GM11168 (cell line): Measurements from ENCODE around the gene KMT2A.
"Not testable (repeated sequence)": the region's sequence is repeated elsewhere in the genome, so short reads cannot be mapped to it uniquely, and the experiment has no call there.

Source experiments
- in situ Hi-C: fragments of 300-500 bp; cut with MboI; formaldehyde crosslinking; loops from one replicate; pipeline ENCODE4 v1.12.0; 2022; ENCODE audit warnings: low sequenced_read_pairs; ENCODE audit not compliant: unreplicated experiment

Gene KMT2A

DNA sequence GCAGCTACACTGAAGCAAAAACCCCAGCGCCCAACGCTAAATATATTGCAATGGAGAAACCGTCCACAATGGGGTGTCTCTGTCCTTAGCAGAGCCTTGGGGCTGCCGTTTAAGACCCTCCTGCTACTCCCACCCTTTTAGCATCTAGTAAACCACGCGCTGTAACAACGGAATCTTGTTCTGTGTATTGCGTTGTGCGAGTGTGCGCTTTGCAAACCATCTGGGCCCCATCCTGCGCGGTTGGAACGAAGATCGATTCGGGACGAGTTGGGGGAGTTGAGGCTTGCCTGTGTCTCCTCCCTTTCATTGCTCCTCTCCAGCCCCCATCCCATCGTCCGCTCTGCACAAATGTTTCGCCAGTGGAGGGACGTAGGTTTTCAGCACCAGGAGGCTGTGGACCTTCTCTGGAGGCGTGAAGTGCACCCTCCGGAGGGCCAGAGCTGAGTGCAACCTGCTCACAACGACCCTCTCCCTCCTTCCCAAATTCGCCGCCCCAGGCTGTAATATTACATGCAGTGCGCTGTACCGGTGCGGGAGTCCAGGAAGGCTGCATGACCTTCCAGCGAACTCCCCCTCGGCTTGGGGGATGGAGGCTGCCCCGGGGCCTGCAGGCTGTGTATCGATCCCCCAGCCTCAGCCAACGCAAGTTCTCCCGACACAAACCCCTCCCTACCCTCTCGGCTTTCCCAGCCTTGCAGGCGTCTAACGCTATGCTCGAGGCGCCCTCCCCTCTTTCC is 1.6 kb upstream of the KMT2A start:
- in situ Hi-C loops = no loop called here

DNA sequence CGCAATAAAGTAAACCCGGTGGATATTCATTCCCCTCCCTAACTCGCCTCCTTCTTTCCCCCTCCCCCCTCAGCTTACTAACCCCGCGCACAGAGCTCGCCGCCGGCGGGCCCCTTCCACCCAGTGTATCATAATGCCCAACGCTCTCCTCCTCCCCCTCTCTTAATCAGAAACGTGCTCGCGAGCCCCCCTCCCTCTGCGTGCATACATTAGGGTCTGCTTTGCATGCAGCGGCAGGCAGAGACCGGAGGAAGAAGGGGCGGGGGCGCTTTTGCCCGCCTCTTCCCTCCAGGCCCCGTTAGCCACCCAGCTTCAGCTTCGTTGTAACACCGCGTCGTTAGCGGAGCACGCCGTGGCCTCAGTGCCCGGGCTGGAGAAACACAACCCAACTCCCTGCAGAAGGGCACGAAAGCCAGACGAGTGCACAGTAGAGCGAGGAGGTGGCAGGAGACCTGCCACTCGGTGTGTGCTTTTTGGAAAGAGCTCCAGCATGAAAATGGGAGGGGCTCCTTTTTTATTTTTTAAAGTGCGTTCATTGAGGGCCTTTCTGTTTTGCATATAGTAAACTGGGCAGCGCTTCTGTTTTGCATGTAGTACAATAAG is 901 bp upstream of the KMT2A start:
- in situ Hi-C loops = no loop called here

DNA sequence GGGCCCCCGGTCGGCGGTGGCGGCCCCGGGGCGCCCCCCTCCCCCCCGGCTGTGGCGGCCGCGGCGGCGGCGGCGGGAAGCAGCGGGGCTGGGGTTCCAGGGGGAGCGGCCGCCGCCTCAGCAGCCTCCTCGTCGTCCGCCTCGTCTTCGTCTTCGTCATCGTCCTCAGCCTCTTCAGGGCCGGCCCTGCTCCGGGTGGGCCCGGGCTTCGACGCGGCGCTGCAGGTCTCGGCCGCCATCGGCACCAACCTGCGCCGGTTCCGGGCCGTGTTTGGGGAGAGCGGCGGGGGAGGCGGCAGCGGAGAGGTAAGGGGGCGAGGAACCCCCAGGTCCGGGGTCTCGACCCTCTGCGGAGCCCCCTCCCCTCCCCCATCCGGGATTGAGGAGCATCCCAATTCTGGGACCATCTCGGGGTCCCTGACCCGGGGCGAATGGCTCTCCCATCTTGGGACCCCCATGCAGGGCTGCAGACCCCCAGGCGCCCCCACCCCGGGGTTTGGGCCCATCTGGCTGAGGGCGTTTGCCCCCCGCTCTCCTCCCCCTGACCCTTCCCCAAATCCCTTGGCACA is 431 bp downstream of the KMT2A start:
- in situ Hi-C loops = no loop called here

DNA sequence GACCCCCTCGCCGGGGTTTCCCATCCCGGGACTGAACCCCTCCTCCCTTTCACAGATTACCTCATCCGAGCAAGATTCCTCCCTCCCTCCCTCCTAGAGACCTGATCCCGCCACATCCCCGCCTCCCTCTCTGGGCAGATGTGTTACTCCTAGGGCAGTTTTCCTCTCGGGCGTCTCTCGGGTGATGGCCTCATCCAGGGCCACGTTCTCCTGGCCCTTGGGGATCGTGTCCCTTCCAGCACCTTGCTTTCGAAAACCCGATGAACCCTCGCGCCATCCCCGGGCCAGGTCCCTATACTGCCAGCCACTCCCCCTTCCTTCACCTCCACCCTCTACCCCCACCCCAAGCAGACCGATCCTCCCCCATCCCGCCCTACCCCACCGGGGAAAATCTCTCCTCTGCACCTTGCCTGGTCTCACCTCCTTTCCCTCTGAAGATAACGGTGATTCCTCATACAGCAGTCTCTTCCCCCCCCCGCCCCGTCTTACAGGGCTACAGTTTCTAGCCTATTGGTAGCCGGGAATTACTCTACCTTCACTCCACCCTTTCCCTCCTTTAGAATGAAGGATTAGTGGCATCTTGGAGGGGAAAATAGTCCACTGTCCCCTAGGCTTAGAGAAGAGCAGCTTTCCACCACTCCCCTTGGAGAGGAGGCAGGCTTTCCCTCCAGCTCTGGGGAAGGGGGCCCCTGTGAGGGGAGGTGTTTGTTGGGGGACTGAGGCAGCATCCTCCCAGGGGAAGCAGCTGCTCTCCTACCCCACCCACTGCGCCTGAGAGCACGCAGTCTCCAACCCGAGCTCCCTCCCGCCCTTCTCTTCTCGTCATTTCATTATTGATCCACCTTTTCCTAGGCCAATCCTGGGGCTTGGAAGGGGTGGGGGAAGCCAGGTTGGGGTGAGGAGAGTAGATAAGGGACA is 1.2 kb downstream of the KMT2A start:
- in situ Hi-C loops = no loop called here

DNA sequence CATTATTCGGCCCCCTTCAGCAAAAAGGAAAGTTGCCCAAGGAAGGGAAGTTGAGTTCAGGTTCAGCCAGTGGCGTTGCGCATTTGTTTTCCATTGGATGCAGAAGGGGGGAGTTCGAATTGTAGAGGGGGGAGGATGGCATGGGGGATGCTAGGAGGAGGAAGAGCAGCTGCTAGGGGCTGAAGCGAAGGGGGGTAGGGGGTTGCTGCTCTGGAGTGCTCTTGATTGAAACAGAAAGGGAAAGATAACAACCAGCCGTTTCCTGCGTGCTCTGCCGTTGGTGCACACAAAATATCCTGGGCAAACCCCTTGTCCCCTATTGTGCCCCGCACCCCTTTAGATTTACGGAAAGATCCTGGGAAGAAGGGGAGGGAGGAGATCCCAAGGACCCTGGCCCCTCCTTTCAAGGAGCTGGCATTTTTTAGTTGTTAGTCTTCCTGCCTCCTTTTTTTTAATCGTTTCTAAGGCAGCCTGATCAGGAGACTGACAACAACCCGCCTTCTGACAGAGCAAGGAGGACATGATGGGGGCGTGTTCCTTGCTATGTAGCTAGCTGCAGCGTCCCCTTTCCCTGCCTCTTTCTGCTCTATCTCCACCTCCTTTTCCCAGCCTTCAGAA is 2.1 kb downstream of the KMT2A start:
- in situ Hi-C loops = no loop called here

DNA sequence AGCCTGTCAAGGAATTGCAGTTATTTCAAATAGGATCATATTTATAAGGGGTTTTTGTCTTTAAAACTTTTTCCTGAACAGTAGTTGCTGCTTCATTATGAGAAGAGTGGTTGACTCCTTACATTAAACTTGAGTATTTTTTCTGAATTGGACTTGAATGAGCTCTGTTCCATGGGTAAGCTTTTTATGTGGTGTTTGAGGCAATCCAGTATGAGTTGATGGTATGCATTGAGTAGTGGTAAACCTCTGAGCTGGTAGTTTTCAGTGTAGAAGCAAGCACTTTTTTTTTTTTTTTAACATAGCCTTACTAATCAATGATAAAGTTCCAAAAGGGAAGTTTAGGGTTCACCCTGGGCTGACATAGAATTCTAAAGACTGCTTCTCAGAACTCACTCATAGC is 3.4 kb downstream of the KMT2A start:
- in situ Hi-C loops = no loop called here

DNA sequence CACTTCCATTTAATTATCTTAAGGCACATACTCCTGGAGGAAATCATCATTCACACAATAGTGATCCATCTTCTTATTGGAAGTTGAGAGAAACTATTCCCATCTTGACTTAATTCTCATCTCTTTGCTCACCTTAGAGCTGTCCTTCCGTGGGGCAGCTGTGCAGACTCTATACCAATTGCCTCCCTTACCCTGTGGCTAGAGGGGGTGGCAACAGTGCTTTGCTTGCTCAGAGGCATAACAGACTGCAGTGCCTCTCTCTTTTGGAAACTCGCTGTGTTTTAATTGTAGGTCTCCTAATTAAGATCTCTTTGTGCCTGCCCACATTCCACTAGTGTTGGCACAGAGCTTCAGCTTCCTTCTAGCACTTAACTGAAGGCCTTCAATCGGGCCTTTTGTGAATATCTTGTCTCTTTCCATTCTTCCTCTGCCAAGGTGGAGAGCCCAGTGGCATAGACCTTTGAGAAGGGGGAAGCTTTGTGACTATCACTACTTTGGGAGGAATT is 5.5 kb downstream of the KMT2A start:
- in situ Hi-C loops = no loop called here

DNA sequence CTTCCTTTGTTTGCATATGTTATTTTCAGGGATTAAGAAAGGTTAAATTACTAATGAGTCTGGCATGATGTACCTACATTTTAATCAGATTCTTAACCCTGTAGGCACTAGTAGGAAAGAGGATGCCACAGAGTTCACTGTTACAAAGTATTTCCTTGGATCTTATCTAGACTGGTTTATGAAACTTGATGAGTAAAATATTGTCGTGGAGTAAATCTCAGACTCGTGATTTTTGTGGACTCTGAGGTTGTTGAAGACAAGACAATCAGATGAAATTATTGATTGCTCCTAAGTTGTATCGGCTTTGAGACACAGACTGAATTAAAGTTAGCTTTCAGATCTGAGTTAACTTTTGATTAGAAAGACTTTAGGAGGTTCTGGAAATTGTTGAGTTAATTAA is 6.0 kb downstream of the KMT2A start:
- in situ Hi-C loops = no loop called here

DNA sequence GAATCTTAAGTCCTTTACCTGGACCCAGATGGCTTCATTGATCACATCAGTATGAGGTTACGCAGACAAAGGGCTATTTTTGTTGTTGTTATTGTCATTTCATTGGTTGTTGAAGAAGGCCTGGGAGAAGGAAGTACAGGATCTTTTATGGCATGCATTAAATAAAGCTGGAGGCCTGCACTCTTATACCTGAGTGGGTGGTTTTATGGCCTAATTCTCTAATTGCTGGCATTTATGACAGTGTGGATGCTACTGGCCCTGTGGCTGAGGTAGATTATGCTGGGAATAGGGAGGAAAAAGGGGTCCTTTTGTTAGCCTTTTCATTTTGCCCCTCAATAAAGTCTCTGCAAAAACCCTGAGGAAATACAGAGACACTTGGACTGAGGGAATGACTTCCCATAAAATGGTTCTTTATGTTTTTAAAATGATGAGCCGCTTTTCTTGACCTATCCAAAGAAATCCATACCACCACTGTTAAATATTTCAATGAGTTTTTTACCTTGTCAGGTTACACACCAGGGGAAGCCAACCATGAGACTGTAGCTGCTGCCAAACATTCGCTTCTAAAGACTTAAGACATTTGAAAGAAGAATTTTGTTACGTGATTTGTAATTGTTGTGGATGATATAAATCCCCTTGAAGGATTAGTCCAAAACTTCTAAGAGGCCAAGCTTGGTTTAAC is 6.8 kb downstream of the KMT2A start:
- in situ Hi-C loops = no loop called here

DNA sequence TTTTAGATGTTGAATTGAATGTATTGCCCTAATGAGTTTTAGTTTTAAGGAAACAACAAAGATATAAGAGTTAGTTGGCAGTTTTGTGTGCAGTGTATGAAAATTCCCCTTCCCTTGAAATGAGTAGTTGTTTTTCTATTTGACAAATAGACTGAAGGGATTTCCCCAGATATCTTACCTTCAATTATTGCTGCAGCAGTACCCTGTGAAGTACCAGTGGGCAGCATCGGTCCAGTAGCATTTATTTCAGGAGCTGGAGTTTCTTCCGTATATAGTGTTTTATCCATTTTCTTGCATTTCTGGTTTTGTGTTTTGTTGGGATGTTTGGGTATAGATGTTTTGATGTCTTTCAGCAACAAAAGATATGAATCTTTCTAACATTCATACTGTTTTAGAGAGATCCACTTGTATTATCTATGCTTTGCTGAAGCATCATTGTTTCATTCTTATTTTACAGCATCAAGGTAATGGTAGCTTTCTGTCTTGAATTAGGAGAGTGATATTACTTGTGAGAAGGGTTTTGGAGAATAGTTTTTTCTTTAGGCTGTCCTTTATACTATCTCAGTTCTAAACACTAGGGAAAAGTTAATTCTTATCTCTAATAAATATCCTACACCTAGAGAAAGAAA is 7.4 kb downstream of the KMT2A start:
- in situ Hi-C loops = no loop called here

DNA sequence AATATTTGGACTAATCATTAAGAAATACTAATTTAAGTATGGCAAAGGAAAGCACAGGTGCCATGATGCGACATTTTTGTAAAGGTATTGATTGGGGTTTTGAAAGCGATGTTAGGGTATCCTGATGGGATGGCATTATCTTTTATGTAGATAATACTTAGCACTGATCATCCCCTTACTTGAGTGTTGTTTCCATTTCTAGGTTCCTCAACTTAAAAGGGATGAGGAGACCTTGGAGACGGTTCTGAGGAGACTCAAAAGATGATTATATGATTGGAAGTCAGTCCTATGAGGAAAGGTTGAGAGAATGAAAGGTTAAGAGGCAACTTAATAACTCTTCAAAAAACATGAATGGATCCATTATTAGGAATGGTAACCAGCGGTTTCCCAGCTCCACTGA is 11.1 kb downstream of the KMT2A start:
- in situ Hi-C loops = no loop called here

DNA sequence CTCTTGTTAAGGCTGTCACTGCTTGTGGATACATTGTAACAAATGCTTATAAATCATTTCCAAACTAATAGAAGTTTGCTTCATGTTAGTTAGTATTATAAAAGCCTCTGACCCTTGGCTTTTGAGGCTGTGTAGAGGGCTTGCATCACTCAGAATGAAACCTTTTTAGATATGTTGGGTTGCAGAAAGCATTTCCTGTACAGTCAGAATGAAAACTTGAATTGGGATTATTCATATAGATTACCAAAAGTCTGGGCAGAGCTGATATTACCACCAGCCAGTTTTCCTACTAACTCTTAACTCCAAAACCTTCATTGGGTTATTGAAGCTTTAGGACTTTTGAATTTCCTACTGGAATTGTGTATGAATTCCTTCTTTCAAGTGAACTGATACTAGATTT is 12.0 kb downstream of the KMT2A start:
- in situ Hi-C loops = no loop called here

DNA sequence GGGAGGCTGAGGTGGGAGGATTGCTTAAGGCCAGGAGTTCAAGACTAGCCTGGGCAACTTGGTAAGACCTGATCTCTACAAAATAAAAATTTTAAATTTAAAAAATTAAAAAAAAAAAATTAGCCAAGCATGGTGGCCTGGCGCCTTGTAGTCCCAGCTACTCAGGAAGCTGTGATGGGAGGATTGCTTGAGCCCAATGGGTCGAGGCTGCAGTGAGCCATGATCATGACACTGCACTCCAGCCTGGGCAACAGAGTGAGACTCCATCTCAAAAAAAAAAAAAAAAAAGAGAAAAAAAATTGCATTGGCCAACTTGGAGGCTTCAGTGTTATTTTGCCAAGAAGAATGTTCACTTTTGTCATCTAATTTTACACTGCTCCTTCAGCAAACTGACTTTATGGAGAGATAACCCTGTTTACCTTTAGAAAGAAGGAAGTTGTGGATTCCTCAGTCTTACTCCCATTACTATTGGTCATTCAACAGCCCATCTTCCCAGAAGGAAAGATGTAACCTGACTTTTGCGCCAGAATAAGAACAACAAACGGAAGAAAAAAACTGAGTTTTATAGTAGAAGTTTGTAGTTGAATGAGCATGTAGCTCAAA is 13.1 kb downstream of the KMT2A start:
- in situ Hi-C loops = no loop called here

DNA sequence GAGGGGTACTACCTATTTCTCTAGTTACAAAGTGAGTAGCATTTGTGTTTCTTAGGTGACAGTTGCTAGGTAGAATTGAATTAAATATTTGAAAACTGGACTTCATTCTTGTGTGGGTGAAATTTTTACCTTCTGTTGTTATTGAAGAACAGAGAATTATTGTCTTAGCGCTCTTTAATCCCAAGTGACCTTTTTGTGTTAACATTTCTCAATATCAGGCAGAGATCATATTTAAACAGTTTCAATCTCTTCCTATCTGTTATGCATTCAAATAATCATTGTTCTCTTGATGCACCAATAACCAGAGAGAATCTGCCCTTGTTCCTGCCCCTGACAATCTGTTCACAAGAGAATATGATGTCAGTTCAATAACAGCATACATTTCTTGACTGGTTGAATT is 14.2 kb downstream of the KMT2A start:
- in situ Hi-C loops = no loop called here

DNA sequence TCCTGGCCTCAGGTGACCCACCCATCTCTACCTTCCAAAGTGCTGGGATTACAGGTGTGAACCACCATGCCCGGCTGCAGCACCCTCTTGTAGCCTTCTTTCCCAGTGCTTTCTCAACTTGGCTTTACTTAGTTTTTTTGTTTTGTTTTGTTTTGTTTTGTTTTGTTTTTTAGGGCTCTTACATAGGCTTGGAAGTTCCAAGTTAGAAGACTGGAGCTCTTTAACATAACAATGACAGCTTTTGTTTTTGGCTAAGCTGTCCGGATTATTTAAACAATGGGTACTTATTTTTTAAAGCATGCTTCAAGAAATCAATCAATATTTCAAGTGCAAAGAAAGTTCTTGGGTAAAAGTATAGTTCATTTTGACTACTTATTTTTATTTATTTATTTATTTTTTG is 25.9 kb downstream of the KMT2A start:
- in situ Hi-C loops = no loop called here

DNA sequence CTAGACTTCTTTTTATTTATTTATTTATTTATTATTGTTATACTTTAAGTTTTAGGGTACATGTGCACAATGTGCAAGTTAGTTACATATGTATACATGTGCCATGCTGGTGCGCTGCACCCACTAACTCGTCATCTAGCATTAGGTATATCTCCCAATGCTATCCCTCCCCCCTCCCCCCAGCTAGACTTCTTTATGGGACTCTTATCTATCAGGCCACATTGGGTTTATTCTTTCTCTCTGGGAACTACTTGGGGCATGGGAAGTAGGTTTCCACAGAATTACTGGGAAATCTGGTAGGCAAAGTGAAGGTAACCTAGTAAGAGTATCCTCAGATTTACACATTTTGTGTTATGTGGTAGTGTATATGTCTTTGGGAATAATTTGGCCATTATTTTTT is 32.7 kb downstream of the KMT2A start:
- in situ Hi-C loops = not testable (repeated sequence)

DNA sequence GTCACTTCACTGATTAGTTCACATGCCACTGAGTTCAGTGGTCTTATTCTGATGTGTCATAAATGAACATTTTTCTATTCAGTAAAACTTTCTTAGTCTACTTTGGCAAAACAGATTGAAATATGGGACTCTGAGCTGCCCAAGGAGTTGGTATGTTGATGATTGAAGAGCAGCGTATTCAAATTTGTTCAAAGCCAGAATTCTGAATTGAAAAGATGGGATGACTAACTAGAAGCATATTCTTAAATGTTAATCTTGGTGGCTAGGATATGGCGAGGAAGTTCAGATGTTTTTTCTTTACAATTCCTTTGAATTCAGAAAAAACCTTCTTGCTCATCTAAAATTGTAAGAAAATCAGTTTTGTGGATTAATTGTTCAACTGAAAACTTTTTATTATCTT is 34.7 kb downstream of the KMT2A start:
- in situ Hi-C loops = no loop called here

DNA sequence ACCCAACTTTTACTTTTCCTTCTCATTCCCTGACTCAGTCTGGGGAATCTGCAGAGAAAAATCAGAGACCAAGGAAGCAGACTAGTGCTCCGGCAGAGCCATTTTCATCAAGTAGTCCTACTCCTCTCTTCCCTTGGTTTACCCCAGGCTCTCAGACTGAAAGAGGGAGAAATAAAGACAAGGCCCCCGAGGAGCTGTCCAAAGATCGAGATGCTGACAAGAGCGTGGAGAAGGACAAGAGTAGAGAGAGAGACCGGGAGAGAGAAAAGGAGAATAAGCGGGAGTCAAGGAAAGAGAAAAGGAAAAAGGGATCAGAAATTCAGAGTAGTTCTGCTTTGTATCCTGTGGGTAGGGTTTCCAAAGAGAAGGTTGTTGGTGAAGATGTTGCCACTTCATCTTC is 37.2 kb downstream of the KMT2A start:
- in situ Hi-C loops = no loop called here

DNA sequence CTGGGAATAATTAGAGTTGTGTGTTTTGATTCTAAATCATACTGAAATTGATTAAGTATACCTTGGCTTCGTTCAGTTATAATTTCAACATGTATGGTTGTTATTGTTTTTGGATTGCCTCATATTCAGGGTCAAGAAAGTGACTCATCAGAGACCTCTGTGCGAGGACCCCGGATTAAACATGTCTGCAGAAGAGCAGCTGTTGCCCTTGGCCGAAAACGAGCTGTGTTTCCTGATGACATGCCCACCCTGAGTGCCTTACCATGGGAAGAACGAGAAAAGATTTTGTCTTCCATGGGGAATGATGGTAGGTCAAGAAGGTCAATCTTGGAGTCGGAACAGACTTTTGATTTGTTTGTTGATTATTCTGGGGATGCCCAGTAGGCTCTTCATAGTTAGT is 40.4 kb downstream of the KMT2A start:
- in situ Hi-C loops = loop anchor here (25.0 kb wide), 1 partner anchor 89 kb away; no protein-coding TSS in a partner anchor
